A549 (cell line): ENCODE results near the gene HOXB1. TPM values are rescaled to one million over a fixed set of nuclear protein-coding genes. Genes with fewer than 3 reads are reported as not detected.

Source experiments
- ATAC-seq, 2 experiments: fragments of 200-7000 bp in 1 of 2; fragments of >200 bp in 1 of 2; cut with Nextera tagmentation in 1 of 2; cut with Tn5 transposase in 1 of 2; 3 replicates each; pipeline versions ENCODE4 v1.8.0 to v1.9.1; 2018 to 2020; ENCODE audit warnings: mild to moderate bottlenecking in 1 of 2, moderate library complexity in 1 of 2
- CTCF ChIA-PET: fragments of 300-600 bp; sonication (Branson Sonifier 250); formaldehyde crosslinking; extraction: SDS; loops from one replicate; lab custom pipeline; 2021; ENCODE audit warnings: antibody characterized with exemption, inconsistent platforms; lab: Yijun Ruan, JAX
- POLR2A ChIA-PET: fragments of 350-600 bp; formaldehyde crosslinking; extraction: SDS; loops from one replicate; lab custom pipeline; 2021; ENCODE audit warnings: antibody characterized with exemption, inconsistent platforms; lab: Yijun Ruan, JAX
- DNase-seq, 2 experiments: peaks; one replicate each; pipeline versions ENCODE4 v3.0.0 to v3.0.0-alpha.2; 2011 to 2016; ENCODE audit warnings: low read depth in 1 of 2, low spot score in 1 of 2
- FAIRE-seq: peaks from 2 replicates; lab custom pipeline; 2011; peaks lifted over from hg19 to GRCh38; lab: Jason Lieb, UNC
- H3K27ac ChIP-seq, 2 experiments: fragments of >200 bp; sonication (Bioruptor Twin); formaldehyde crosslinking; 3 replicates each; pipeline ENCODE4 v1.5.1; 2016 to 2017
- H3K4me1 ChIP-seq: fragments of >200 bp; sonication (Bioruptor Twin); formaldehyde crosslinking; 3 replicates; pipeline ENCODE4 v1.6.1; 2016
- H3K4me2 ChIP-seq: fragments of >200 bp; sonication (Bioruptor Twin); formaldehyde crosslinking; 3 replicates; pipeline ENCODE4 v1.6.1; 2016
- H3K4me3 ChIP-seq: fragments of >200 bp; sonication (Bioruptor Twin); formaldehyde crosslinking; 3 replicates; pipeline ENCODE4 v1.5.1; 2016
- H3K9me3 ChIP-seq: fragments of >200 bp; sonication (Bioruptor Twin); formaldehyde crosslinking; 3 replicates; pipeline ENCODE4 v1.6.1; 2016
- CEBPB ChIP-seq, 2 experiments: fragments of >200 bp in 1 of 2; sonication (Bioruptor Twin) in 1 of 2; formaldehyde crosslinking in 1 of 2; IDR thresholded peaks; 2 replicates each; pipeline ENCODE4 v1.6.1; 2012 to 2016
- CHD4 ChIP-seq: fragments of 200-600 bp; sonication (generic); IDR thresholded peaks from 2 replicates; pipeline ENCODE4 v1.6.1; 2016; ENCODE audit warnings: antibody characterized with exemption, mild to moderate bottlenecking, borderline replicate concordance
- HEYL ChIP-seq: fragments of 250-450 bp; sonication (Bioruptor Pico); IDR thresholded peaks from 2 replicates; pipeline ENCODE4 v1.8.0; 2021; ENCODE audit warnings: mild to moderate bottlenecking, moderate library complexity
- HOXB13 ChIP-seq: fragments of 250-450 bp; sonication (Bioruptor Pico); IDR thresholded peaks from 2 replicates; pipeline ENCODE4 v1.5.0; 2020; ENCODE audit warnings: low read depth, mild to moderate bottlenecking, moderate library complexity
- JUNB ChIP-seq: fragments of >200 bp; sonication (Bioruptor Twin); formaldehyde crosslinking; IDR thresholded peaks from 2 replicates; pipeline ENCODE4 v1.6.1; 2016
- MAFK ChIP-seq: fragments of 450-650 bp; IDR thresholded peaks from 2 replicates; pipeline ENCODE4 v1.6.1; 2014; ENCODE audit not compliant: partially characterized antibody
- MYC ChIP-seq: IDR thresholded peaks from 2 replicates; pipeline ENCODE4 v1.6.1; 2012; ENCODE audit warnings: mild to moderate bottlenecking, inconsistent platforms, low read length, improper control_type of control experiment, borderline replicate concordance
- SREBF2 ChIP-seq: fragments of 450-650 bp; IDR thresholded peaks from 2 replicates; pipeline ENCODE4 v1.6.1; 2014; ENCODE audit warnings: mild to moderate bottlenecking, moderate library complexity
- WGBS: methylation state at CpG from one replicate; pipeline ENCODE4 v1.1.6; 2017; ENCODE audit errors: missing lambda C conversion rate; 5-methylcytosine and 5-hydroxymethylcytosine counted together
- polyA plus RNA-seq, 4 experiments: library from polyadenylated mRNA; depleted of rRNA in 3 of 4; stranded (reverse); fragments of >200 nt; fragmentation: RNase III in 1 of 4; extraction: RNeasy Plus Mini Kit Qiagen cat#74134 plus additional on column Dnase treatment in 1 of 4; gene quantifications; 2 replicates in 3 of 4; 3 replicates in 1 of 4; pipeline ENCODE4 v1.2.3, GENCODE V29; 2011 to 2017
- TF ChIP-seq, protein P1 (sequence below): IDR thresholded peaks from 2 replicates; pipeline ENCODE4 v1.6.1; 2012; ENCODE audit warnings: low read depth, borderline replicate concordance
- TF ChIP-seq, protein P2 (sequence below): fragments of 150-350 bp; IDR thresholded peaks from 2 replicates; pipeline ENCODE4 v1.6.1; 2014; ENCODE audit warnings: low read depth, mild to moderate bottlenecking, low read length
- TF ChIP-seq, protein P3 (sequence below): fragments of >200 bp; sonication (Bioruptor Twin); formaldehyde crosslinking; IDR thresholded peaks from 3 replicates; pipeline ENCODE4 v1.6.1; 2016

HOXB1 gene
- polyA plus RNA-seq, 2 of the 4 experiments (the other 2 are of a cell fraction), result not detected

DNA sequence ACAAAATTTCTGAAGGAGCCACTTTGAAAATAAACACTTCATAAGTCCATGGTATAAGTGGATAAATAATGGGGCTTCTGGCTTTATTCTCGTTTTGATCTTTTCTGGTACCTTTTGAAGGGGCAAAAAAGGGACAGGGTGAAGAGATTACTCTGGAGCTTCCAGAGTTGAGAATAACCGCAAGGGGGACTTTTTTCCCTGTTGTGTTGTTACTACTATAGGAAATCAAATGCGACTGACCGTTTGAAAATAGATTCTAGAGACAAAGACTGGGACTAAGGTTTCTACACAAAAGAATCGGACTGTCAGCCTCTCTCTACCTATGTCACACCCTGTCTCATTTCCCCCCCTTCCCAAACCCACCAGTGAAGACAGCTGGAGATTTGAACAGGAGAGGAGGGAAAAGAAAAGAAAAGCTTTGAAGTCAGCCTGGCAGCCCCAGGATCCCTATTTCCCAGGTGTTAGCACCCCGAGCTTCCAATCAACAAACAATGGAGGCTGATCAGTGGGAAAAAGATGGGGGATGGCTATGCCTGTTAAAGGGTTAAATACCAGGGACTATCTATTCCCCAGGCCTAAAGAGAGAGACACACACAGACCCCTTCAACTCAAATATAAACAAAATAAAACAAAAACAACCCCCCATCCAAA, 39.0 kb upstream of the HOXB1 start:
- Histone ChIP-seq H3K9me3 (no peaks in the 10 kb centered on the region), H3K27ac (no peak overlapping the region), H3K4me3 (no peak overlapping the region), H3K4me2 (no peak overlapping the region), H3K4me1 (peaks cover 7% of the 10 kb centered on the region; the same call in 2 of the 3 replicates)
- no peak for FAIRE-seq
- DNase-seq, result no peak
- ATAC-seq, result no peak
- TF ChIP-seq, protein P1, sequence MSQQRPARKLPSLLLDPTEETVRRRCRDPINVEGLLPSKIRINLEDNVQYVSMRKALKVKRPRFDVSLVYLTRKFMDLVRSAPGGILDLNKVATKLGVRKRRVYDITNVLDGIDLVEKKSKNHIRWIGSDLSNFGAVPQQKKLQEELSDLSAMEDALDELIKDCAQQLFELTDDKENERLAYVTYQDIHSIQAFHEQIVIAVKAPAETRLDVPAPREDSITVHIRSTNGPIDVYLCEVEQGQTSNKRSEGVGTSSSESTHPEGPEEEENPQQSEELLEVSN, result no peak
- TF ChIP-seq CHD4, result no peak
- TF ChIP-seq, protein P2, sequence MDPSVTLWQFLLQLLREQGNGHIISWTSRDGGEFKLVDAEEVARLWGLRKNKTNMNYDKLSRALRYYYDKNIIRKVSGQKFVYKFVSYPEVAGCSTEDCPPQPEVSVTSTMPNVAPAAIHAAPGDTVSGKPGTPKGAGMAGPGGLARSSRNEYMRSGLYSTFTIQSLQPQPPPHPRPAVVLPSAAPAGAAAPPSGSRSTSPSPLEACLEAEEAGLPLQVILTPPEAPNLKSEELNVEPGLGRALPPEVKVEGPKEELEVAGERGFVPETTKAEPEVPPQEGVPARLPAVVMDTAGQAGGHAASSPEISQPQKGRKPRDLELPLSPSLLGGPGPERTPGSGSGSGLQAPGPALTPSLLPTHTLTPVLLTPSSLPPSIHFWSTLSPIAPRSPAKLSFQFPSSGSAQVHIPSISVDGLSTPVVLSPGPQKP, result no peak
- no peak for TF ChIP-seq JUNB
- WGBS, result 84% methylated on average over 6 of the region's 6 CpGs
- ChIA-PET POLR2A (no interaction called here), CTCF (interaction anchor here (0.9 to 2.6 kb wide), 5 partner anchors 10 to 262 kb away, joined by 4 to 6 read pairs (median 5); no protein-coding TSS in a partner anchor)

DNA sequence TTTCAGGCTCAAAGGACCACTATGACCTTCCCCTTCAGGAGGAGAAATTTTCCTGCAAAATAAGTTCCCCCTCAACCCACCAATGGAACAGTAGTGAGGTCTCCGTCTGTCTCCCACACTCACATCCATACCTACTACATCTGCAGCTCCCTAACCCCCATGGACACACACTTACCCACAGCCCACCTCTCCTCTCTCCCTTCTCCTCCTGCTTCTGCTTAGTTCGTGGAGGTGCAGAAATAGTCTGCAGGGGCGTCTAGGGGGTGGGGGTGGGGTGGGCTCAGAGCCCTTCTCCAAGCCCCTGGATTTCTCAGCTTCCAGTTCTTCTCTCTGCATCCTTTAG, 38.4 kb upstream of the HOXB1 start:
- H3K4me2 ChIP-seq, result no peak overlapping the region
- POLR2A ChIA-PET, result no interaction called here

GRCh38 chr17:48568499-48569239, 37.9 kb upstream of the HOXB1 start:
- POLR2A ChIA-PET, result no interaction called here
- TF ChIP-seq, protein P3, sequence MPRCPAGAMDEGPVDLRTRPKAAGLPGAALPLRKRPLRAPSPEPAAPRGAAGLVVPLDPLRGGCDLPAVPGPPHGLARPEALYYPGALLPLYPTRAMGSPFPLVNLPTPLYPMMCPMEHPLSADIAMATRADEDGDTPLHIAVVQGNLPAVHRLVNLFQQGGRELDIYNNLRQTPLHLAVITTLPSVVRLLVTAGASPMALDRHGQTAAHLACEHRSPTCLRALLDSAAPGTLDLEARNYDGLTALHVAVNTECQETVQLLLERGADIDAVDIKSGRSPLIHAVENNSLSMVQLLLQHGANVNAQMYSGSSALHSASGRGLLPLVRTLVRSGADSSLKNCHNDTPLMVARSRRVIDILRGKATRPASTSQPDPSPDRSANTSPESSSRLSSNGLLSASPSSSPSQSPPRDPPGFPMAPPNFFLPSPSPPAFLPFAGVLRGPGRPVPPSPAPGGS, result no peak
- TF ChIP-seq MAFK, result peak; percentile 92
- TF ChIP-seq, protein P2, result no peak
- no peak for TF ChIP-seq HOXB13 (CRISPR knock-in tag)
- H3K4me3 ChIP-seq, result no peak overlapping the region
- CTCF ChIA-PET, result interaction anchor here (0.6 to 2.6 kb wide), 6 partner anchors 23 to 261 kb away, joined by 3 to 12 read pairs (median 4); partner anchors contain the start of gene HOXB5
- WGBS, result 89% methylated on average over 33 of the region's 33 CpGs
- DNase-seq (no peak), FAIRE-seq (no peak), ATAC-seq (no peak)
- H3K4me1 ChIP-seq, result peaks cover 7% of the 10 kb centered on the region; the same call in 1 of the 3 replicates
- no peaks in the 10 kb centered on the region for H3K9me3 ChIP-seq
- no peak overlapping the region for H3K4me2 ChIP-seq
- no peak overlapping the region for H3K27ac ChIP-seq

More for the DNA sequence above, 38.4 kb upstream of the HOXB1 start:
- no peak overlapping the region for H3K27ac ChIP-seq
- no peak for FAIRE-seq
- CTCF ChIA-PET, result interaction anchor here (1.4 to 2.6 kb wide), 3 partner anchors 10 to 262 kb away, joined by 4 to 6 read pairs (median 5); no protein-coding TSS in a partner anchor
- ATAC-seq, result no peak
- peaks cover 7% of the 10 kb centered on the region; the same call in 1 of the 3 replicates for H3K4me1 ChIP-seq
- H3K4me3 ChIP-seq, result no peak overlapping the region
- H3K9me3 ChIP-seq, result no peaks in the 10 kb centered on the region
- WGBS, result 54% methylated on average over 3 of the region's 3 CpGs
- no peak for DNase-seq
- TF ChIP-seq HEYL (CRISPR knock-in tag) (no peak), CEBPB (IDR thresholded peaks at IDR 0.05) (no peak), SREBF2 (no peak)

GRCh38 chr17:48567646-48568354, 37.0 kb upstream of the HOXB1 start:
- ChIA-PET CTCF (interaction anchor here (0.6 to 2.6 kb wide), 9 partner anchors 8 to 486 kb away, joined by 3 to 12 read pairs (median 3); partner anchors contain the start of gene HOXB5), POLR2A (no interaction called here)
- DNase-seq (no peak), ATAC-seq (no peak), FAIRE-seq (peak; percentile 61)
- WGBS, result 84% methylated on average over 2 of the region's 2 CpGs
- Histone ChIP-seq H3K4me1 (peaks cover 7% of the 10 kb centered on the region; the same call in 1 of the 3 replicates), H3K4me3 (no peak overlapping the region)
- TF ChIP-seq MYC, result no peak
- TF ChIP-seq, all 56 proteins: peak for 0
- no peak overlapping the region for H3K27ac ChIP-seq
- no peak overlapping the region for H3K4me2 ChIP-seq
- no peaks in the 10 kb centered on the region for H3K9me3 ChIP-seq
